H1 (cell line): Measurements from ENCODE around the gene ZNF629. TPM values are rescaled to one million over a fixed set of nuclear protein-coding genes. Genes with fewer than 3 reads are reported as not detected.

Source experiments
- CTCF ChIA-PET: fragments of 300-600 bp; sonication (Branson Sonifier 250); formaldehyde crosslinking; loops from one replicate; lab custom pipeline; 2021; ENCODE audit not compliant: partially characterized antibody; lab: Charles Lee
- POLR2A ChIA-PET: fragments of 300-600 bp; sonication (Branson Sonifier 250); formaldehyde crosslinking; loops from one replicate; lab custom pipeline; 2021; ENCODE audit warnings: inconsistent platforms; ENCODE audit not compliant: partially characterized antibody; lab: Charles Lee
- DNase-seq, 2 experiments: peaks; one replicate each; pipeline versions ENCODE4 v3.0.0 to v3.0.0-alpha.2; 2010 to 2022; ENCODE audit warnings: low spot score in 2 of 2, low read depth in 1 of 2, mixed read lengths in 1 of 2
- FAIRE-seq: peaks from 2 replicates; lab custom pipeline; 2011; peaks lifted over from hg19 to GRCh38; lab: Jason Lieb, UNC
- H2AFZ ChIP-seq: 2 replicates; pipeline ENCODE4 v1.8.1; 2012; ENCODE audit warnings: low read length, inconsistent platforms
- H2AK5ac ChIP-seq: 2 replicates; pipeline ENCODE4 v1.6.1; 2013; ENCODE audit warnings: low read depth, low read length
- H2BK120ac ChIP-seq: replicated peaks from 2 replicates; pipeline ENCODE3; 2013; ENCODE audit warnings: low read depth, low read length, inconsistent platforms
- H2BK12ac ChIP-seq: 2 replicates; pipeline ENCODE4 v1.6.1; 2013; ENCODE audit warnings: low read depth, low read length
- H2BK15ac ChIP-seq: 2 replicates; pipeline ENCODE4 v1.6.1; 2013; ENCODE audit warnings: low read length
- H2BK20ac ChIP-seq: 2 replicates; pipeline ENCODE4 v1.6.1; 2013; ENCODE audit warnings: low read length
- H2BK5ac ChIP-seq: 2 replicates; pipeline ENCODE4 v1.6.1; 2013; ENCODE audit warnings: low read depth, low read length
- H3K14ac ChIP-seq: 2 replicates; pipeline ENCODE4 v1.6.1; 2013; ENCODE audit warnings: inconsistent platforms; ENCODE audit not compliant: insufficient read length
- H3K18ac ChIP-seq: 2 replicates; pipeline ENCODE4 v1.6.1; 2013; ENCODE audit warnings: low read length; ENCODE audit errors: extremely low read depth
- H3K23ac ChIP-seq: 2 replicates; pipeline ENCODE4 v1.6.1; 2013; ENCODE audit warnings: inconsistent platforms; ENCODE audit not compliant: insufficient read length
- H3K23me2 ChIP-seq: 2 replicates; pipeline ENCODE4 v1.6.1; 2013; ENCODE audit warnings: low read depth, low read length
- H3K27ac ChIP-seq: 2 replicates; pipeline ENCODE4 v1.6.1; 2011; ENCODE audit warnings: low read depth, low read length, inconsistent platforms
- H3K27me3 ChIP-seq, 4 experiments: replicated peaks in 1 of 4; 1 replicate in 1 of 4; 2 replicates in 3 of 4; pipeline versions ENCODE4 v1.6.1 to v1.8.1; 2011 to 2013; ENCODE audit warnings: low read length in 3 of 4, mild to moderate bottlenecking in 3 of 4, inconsistent platforms in 2 of 4, mixed read lengths in 2 of 4, moderate library complexity in 1 of 4; ENCODE audit not compliant: control insufficient read depth in 3 of 4, insufficient read depth in 3 of 4; ENCODE audit errors: extremely low read depth in 1 of 4
- H3K36me3 ChIP-seq, 4 experiments: 2 replicates each; pipeline versions ENCODE4 v1.6.1 to v1.8.1; 2011 to 2013; ENCODE audit warnings: mild to moderate bottlenecking in 4 of 4, low read length in 3 of 4, moderate library complexity in 2 of 4, control low read depth in 1 of 4, inconsistent platforms in 1 of 4; ENCODE audit not compliant: insufficient read depth in 4 of 4, control insufficient read depth in 2 of 4
- H3K4ac ChIP-seq: replicated peaks from 2 replicates; pipeline ENCODE3; 2013; ENCODE audit warnings: low read length, low read depth, mixed read lengths, inconsistent platforms; ENCODE audit not compliant: insufficient read length
- H3K4me1 ChIP-seq, 4 experiments: replicated peaks in 1 of 4; 1 replicate in 1 of 4; 2 replicates in 3 of 4; pipeline versions ENCODE4 v1.6.1 to v1.8.1; 2011 to 2013; ENCODE audit warnings: low read length in 3 of 4, inconsistent platforms in 2 of 4, mixed read lengths in 1 of 4; ENCODE audit not compliant: insufficient read depth in 4 of 4, control insufficient read depth in 3 of 4
- H3K4me2 ChIP-seq, 2 experiments: 2 replicates each; pipeline versions ENCODE4 v1.6.1 to v1.8.1; 2011 to 2013; ENCODE audit warnings: low read depth in 2 of 2, low read length in 2 of 2, control low read depth in 1 of 2, inconsistent platforms in 1 of 2, mild to moderate bottlenecking in 1 of 2; ENCODE audit not compliant: insufficient read depth in 1 of 2
- H3K4me3 ChIP-seq, 4 experiments: fragments of 200-600, 300-600 bp in 1 of 4; sonication (generic), shearing (Covaris generic), sonication (Bioruptor Twin) in 1 of 4; 2 replicates each; pipeline versions ENCODE4 v1.5.1 to v1.8.1; 2011 to 2016; ENCODE audit warnings: low read length in 4 of 4, low read depth in 3 of 4, control low read depth in 2 of 4, inconsistent platforms in 2 of 4, mild to moderate bottlenecking in 2 of 4, mixed read lengths in 1 of 4, moderate library complexity in 1 of 4; ENCODE audit not compliant: insufficient read depth in 2 of 4; ENCODE audit errors: extremely low read depth in 1 of 4
- H3K56ac ChIP-seq: replicated peaks from 2 replicates; pipeline ENCODE3; 2013; ENCODE audit warnings: low read depth, mild to moderate bottlenecking, mixed read lengths, low read length, inconsistent platforms; ENCODE audit not compliant: insufficient read length
- H3K79me1 ChIP-seq: 2 replicates; pipeline ENCODE4 v1.6.1; 2013; ENCODE audit warnings: low read depth, low read length, control low read depth
- H3K79me2 ChIP-seq, 2 experiments: 2 replicates each; pipeline versions ENCODE4 v1.6.1 to v1.8.1; 2012 to 2013; ENCODE audit warnings: low read length in 2 of 2, mild to moderate bottlenecking in 2 of 2, inconsistent platforms in 1 of 2; ENCODE audit not compliant: insufficient read depth in 2 of 2, control insufficient read depth in 1 of 2
- H3K9ac ChIP-seq, 4 experiments: replicated peaks in 1 of 4; 1 replicate in 1 of 4; 2 replicates in 3 of 4; pipeline versions ENCODE4 v1.6.1 to v1.8.1; 2011 to 2013; ENCODE audit warnings: low read depth in 3 of 4, low read length in 3 of 4, control low read depth in 2 of 4, mild to moderate bottlenecking in 2 of 4, moderate library complexity in 2 of 4, inconsistent platforms in 1 of 4; ENCODE audit errors: extremely low read depth in 1 of 4
- H3K9me3 ChIP-seq, 2 experiments: 2 replicates each; pipeline versions ENCODE4 v1.6.1 to v1.8.1; 2012 to 2013; ENCODE audit warnings: mild to moderate bottlenecking in 2 of 2, moderate library complexity in 2 of 2, control low read depth in 1 of 2, inconsistent platforms in 1 of 2, low read depth in 1 of 2, low read length in 1 of 2, mixed read lengths in 1 of 2; ENCODE audit not compliant: insufficient read depth in 2 of 2
- H4K20me1 ChIP-seq, 2 experiments: replicated peaks in 1 of 2; 2 replicates each; pipeline versions ENCODE3 to v1.8.1; 2011 to 2013; ENCODE audit warnings: inconsistent platforms in 2 of 2, low read length in 2 of 2, mild to moderate bottlenecking in 1 of 2; ENCODE audit not compliant: insufficient read depth in 2 of 2, control insufficient read depth in 1 of 2
- H4K5ac ChIP-seq: 2 replicates; pipeline ENCODE4 v1.6.1; 2013; ENCODE audit warnings: low read length, low read depth, mixed read lengths, inconsistent platforms; ENCODE audit not compliant: insufficient read length
- H4K8ac ChIP-seq: 2 replicates; pipeline ENCODE4 v1.8.0; 2013; ENCODE audit warnings: mild to moderate bottlenecking, moderate library complexity, low read length, inconsistent platforms; ENCODE audit not compliant: insufficient read depth; ENCODE audit errors: extremely low read depth
- H4K91ac ChIP-seq: replicated peaks from 2 replicates; pipeline ENCODE3; 2013; ENCODE audit warnings: low read length, mixed read lengths, inconsistent platforms; ENCODE audit not compliant: insufficient read length
- BRCA1 ChIP-seq: IDR thresholded peaks from 2 replicates; pipeline ENCODE4 v1.6.1; 2012; ENCODE audit warnings: low read depth, low read length, improper control_type of control experiment
- CREB1 ChIP-seq: IDR thresholded peaks from 2 replicates; pipeline ENCODE4 v1.6.1; 2012; ENCODE audit warnings: inconsistent platforms
- CTCF ChIP-seq, 3 experiments: IDR thresholded peaks; 1 replicate in 2 of 3; 2 replicates in 1 of 3; pipeline versions ENCODE4 v1.5.1 to v1.6.1; 2011; ENCODE audit warnings: low read length in 3 of 3, mild to moderate bottlenecking in 3 of 3, inconsistent platforms in 2 of 3, low read depth in 1 of 3, moderate library complexity in 1 of 3; ENCODE audit not compliant: insufficient read depth in 1 of 3; ENCODE audit errors: control extremely low read depth in 1 of 3
- GABPA ChIP-seq: IDR thresholded peaks from 2 replicates; pipeline ENCODE4 v1.6.1; 2011; ENCODE audit warnings: mild to moderate bottlenecking, low read length, moderate library complexity, borderline replicate concordance; ENCODE audit not compliant: insufficient read depth
- KDM1A ChIP-seq: fragments of 200-600, 300-600 bp; sonication (generic); IDR thresholded peaks from 2 replicates; pipeline ENCODE4 v1.7.1; 2016; ENCODE audit warnings: mild to moderate bottlenecking, low read length, borderline replicate concordance
- MAX ChIP-seq: IDR thresholded peaks from 2 replicates; pipeline ENCODE4 v1.6.1; 2012; ENCODE audit warnings: inconsistent platforms
- TAF1 ChIP-seq: IDR thresholded peaks from 2 replicates; pipeline ENCODE4 v1.6.1; 2011; ENCODE audit warnings: mild to moderate bottlenecking, low read depth, low read length
- TAF7 ChIP-seq: optimal IDR thresholded peaks from 2 replicates; pipeline ENCODE3; 2011; ENCODE audit warnings: low read depth, mild to moderate bottlenecking, inconsistent platforms, low read length, moderate library complexity, borderline replicate concordance
- TBP ChIP-seq: IDR thresholded peaks from 2 replicates; pipeline ENCODE4 v1.6.1; 2011; ENCODE audit warnings: low read depth, low read length, improper control_type of control experiment
- WGBS, 2 experiments: shearing (Covaris generic) in 1 of 2; methylation state at CpG; one replicate each; pipeline versions ENCODE4 v1.1.6 to v1.1.7; 2013 to 2015; ENCODE audit warnings: low lambda C conversion rate in 2 of 2, mixed read lengths in 2 of 2, inconsistent platforms in 1 of 2, low coverage in 1 of 2, missing lambda C conversion rate in 1 of 2; ENCODE audit not compliant: insufficient replicate concordance in 2 of 2, insufficient coverage in 1 of 2, insufficient read length in 1 of 2; ENCODE audit errors: extremely low coverage in 1 of 2, missing lambda C conversion rate in 1 of 2; 5-methylcytosine and 5-hydroxymethylcytosine counted together
- polyA plus RNA-seq, 7 experiments: library from polyadenylated mRNA; depleted of rRNA in 3 of 7; stranded (reverse) in 5 of 7; unstranded in 2 of 7; fragments of >200 nt in 5 of 7; fragments of 200-250 nt in 2 of 7; gene quantifications; 1 replicate in 5 of 7; 2 replicates in 1 of 7; 4 replicates in 1 of 7; pipeline versions ENCODE4 v1.2.1 to v1.2.3, GENCODE V29; 2011 to 2013; ENCODE audit warnings: missing spikeins in 2 of 7, mixed read lengths in 2 of 7
- total RNA-seq: library from RNA; stranded (reverse); fragmentation: NEBNext Ultra II Directional; extraction: Animal tissue kit (Norgen Biotek cat#: 25700); gene quantifications from 2 replicates; pipeline ENCODE4 v1.2.1, GENCODE V29; 2021

ZNF629 gene
- total and polyA plus RNA-seq, 2 of the 8 experiments (the other 6 are each of a cell fraction or from before 2014, with no cell fraction given), result 11.0 to 19.5 TPM

- CTCF ChIA-PET, result interaction anchor here (0.7 to 1.5 kb wide), 3 partner anchors 14 to 212 kb away, joined by 3 read pairs; no protein-coding TSS in a partner anchor
- TF ChIP-seq TAF1, result no peak
- no peak for TF ChIP-seq MAX
- no peak for TF ChIP-seq CTCF (IDR thresholded peaks at IDR 0.05; ENCODE audit: control extremely low read depth in 1 of 3, insufficient read depth in 1 of 3, low read depth in 1 of 3, low read length in 3 of 3)
- no peak for TF ChIP-seq CREB1
- no peak for TF ChIP-seq GABPA
- TF ChIP-seq TAF7, result no peak
- no peak for TF ChIP-seq TBP
- no peak for TF ChIP-seq KDM1A
- TF ChIP-seq BRCA1, result no peak
Measured at GRCh38 chr16:30766206-30766932, 20.6 kb downstream of the ZNF629 start.

More at GRCh38 chr16:30766206-30766932, 20.6 kb downstream of the ZNF629 start:
- Histone ChIP-seq H3K27me3 (no peaks in the 10 kb centered on the region; a peak in 1 of 7 replicates), H2BK120ac (no peak overlapping the region), H3K56ac (no peak overlapping the region), H2BK20ac (no peak overlapping the region), H3K79me2 (peaks cover 4 to 20% of the 10 kb centered on the region in 2 experiments; a peak in 2 of 4 replicates), H4K8ac (no peak overlapping the region), H2BK12ac (no peak overlapping the region), H4K91ac (no peak overlapping the region), H3K36me3 (peaks cover 45 to 81% (median 67%) of the 10 kb centered on the region in 4 experiments), H3K18ac (no peak overlapping the region), H3K27ac (no peak overlapping the region), H2BK5ac (no peak overlapping the region), H3K23ac (no peak overlapping the region), H2BK15ac (no peak overlapping the region), H3K4me1 (peaks cover 0 to 6% (median under 1%) of the 10 kb centered on the region in 4 experiments; a peak in 3 of 7 replicates), H4K5ac (no peak overlapping the region), H3K4me2 (no peak overlapping the region), H4K20me1 (peaks cover 11 to 15% of the 10 kb centered on the region in 2 experiments), H3K9me3 (no peaks in the 10 kb centered on the region), H3K23me2 (peaks cover 10% of the 10 kb centered on the region), H2AK5ac (no peak overlapping the region), H3K79me1 (no peaks in the 10 kb centered on the region; the same call in 1 of the 2 replicates), H3K14ac (no peak overlapping the region), H3K4ac (no peak overlapping the region), H3K4me3 (no peak overlapping the region), H2AFZ (no peak overlapping the region), H3K9ac (no peak overlapping the region)
- FAIRE-seq (no peak), DNase-seq (no peak)
- POLR2A ChIA-PET, result interaction anchor here (0.9 to 6.6 kb wide), 6 partner anchors 7 to 55 kb away, joined by 3 to 63 read pairs (median 4); partner anchors contain the start of gene CFAP119
- 93% methylated on average over 29 of the region's 29 CpGs; no CpG with 5 or more reads in 1 of the 2 experiments for WGBS, 2 experiments
